ENCODE data around the gene ANKRA2.

DNA sequence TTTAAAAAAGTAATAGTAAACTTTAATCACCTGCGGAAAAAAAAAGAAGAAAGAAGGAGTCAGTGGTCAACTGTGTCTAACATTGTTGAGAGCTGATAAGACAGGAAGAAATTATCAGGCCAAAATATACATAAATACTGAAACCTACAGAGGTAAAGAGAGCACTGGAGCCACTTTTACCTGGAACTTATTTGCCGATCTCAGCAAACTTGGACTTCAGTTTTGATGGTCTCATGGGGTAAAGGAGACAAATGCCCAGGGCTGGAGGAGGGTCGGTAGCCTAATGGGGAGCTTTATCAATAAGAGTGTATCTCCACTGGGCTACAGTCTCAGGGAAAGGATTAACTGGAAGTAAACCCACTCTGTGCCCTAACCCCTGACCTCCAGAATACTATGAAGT is 33.9 kb upstream of the ANKRA2 start:
- TF ChIP-seq POLR2AphosphoS5 (IDR thresholded peaks at IDR 0.05; ENCODE audit: borderline replicate concordance, low read depth, low read length) (no peak), EZH2 (IDR thresholded peaks at IDR 0.05) (no peak), FOXP2 (optimal IDR thresholded peaks at IDR 0.05; ENCODE audit: control extremely low read depth, extremely low read length, insufficient read depth) (no peak)
